ENCODE results near the gene GOLT1A. TPM values are rescaled to one million over a fixed set of nuclear protein-coding genes. Genes with fewer than 3 reads are reported as not detected.

Gene GOLT1A
- polyA plus RNA-seq, 4 donors, result 42.8 to 136 (median 112) TPM

GRCh38 chr1:204198348-204199340, 15.1 kb downstream of the GOLT1A start:
- 40 to 55% (median 50%) methylated on average over 18 of the region's 18 CpGs for WGBS, 3 donors
- Histone ChIP-seq H3K27ac (ENCODE audit: low read depth in 1 of 3, low read length in 2 of 3) (peak overlapping the region in 1 of 3 donors; percentile 51), H3K4me1 (ENCODE audit: control insufficient read depth in 3 of 3, insufficient read depth in 2 of 3, low read depth in 1 of 3, low read length in 2 of 3) (peaks cover 0 to 49% (median 0%) of the 10 kb centered on the region in 3 donors), H3K36me3 (ENCODE audit: control insufficient read depth in 3 of 3, insufficient read depth in 2 of 3, low read depth in 1 of 3, low read length in 3 of 3) (peaks cover 0 to 57% (median 0%) of the 10 kb centered on the region in 3 donors), H3K27me3 (ENCODE audit: control insufficient read depth in 3 of 3, insufficient read depth in 3 of 3, low read length in 3 of 3) (no peaks in the 10 kb centered on the region), H3K9me3 (ENCODE audit: control insufficient read depth in 2 of 2, insufficient read depth in 1 of 2, low read depth in 1 of 2, low read length in 1 of 2) (no peaks in the 10 kb centered on the region), H3K4me3 (ENCODE audit: low read depth in 1 of 3, low read length in 3 of 3) (no peak overlapping the region)
- no peak for FAIRE-seq
- peak; percentile 47 to 69 for DNase-seq

DNA sequence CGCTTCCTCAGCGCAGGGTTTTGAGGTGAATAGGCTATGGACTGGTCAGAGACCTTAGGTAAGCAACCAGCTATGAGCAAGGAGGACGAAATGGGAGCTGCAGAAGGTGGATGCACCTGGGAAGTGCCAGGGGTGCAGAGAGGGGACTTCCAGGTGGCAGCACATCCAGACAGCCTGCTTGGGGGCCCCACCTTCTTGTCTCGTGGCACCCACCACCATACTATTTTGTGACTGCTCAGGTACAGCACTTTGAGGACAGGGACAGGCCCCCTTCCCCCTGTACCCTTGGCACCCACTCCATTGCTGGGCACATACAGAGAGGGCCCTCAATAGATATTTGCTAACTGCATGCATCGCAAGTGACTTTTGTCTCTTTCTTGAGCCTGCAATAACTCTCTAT, 16.7 kb downstream of the GOLT1A start:
- Histone ChIP-seq H3K4me3 (ENCODE audit: low read depth in 1 of 3, low read length in 3 of 3) (no peak overlapping the region), H3K36me3 (ENCODE audit: control insufficient read depth in 3 of 3, insufficient read depth in 2 of 3, low read depth in 1 of 3, low read length in 3 of 3) (peaks cover 0 to 44% (median 0%) of the 10 kb centered on the region in 3 donors), H3K27me3 (ENCODE audit: control insufficient read depth in 3 of 3, insufficient read depth in 3 of 3, low read length in 3 of 3) (no peaks in the 10 kb centered on the region), H3K4me1 (ENCODE audit: control insufficient read depth in 3 of 3, insufficient read depth in 2 of 3, low read depth in 1 of 3, low read length in 2 of 3) (peaks cover 0 to 63% (median 0%) of the 10 kb centered on the region in 3 donors), H3K27ac (ENCODE audit: low read depth in 1 of 3, low read length in 2 of 3) (no peak overlapping the region), H3K9me3 (ENCODE audit: control insufficient read depth in 2 of 2, insufficient read depth in 1 of 2, low read depth in 1 of 2, low read length in 1 of 2) (no peaks in the 10 kb centered on the region)
- DNase-seq (no peak), FAIRE-seq (no peak)
- 79 to 85% (median 84%) methylated on average over 5 of the region's 5 CpGs for WGBS, 3 donors

DNA sequence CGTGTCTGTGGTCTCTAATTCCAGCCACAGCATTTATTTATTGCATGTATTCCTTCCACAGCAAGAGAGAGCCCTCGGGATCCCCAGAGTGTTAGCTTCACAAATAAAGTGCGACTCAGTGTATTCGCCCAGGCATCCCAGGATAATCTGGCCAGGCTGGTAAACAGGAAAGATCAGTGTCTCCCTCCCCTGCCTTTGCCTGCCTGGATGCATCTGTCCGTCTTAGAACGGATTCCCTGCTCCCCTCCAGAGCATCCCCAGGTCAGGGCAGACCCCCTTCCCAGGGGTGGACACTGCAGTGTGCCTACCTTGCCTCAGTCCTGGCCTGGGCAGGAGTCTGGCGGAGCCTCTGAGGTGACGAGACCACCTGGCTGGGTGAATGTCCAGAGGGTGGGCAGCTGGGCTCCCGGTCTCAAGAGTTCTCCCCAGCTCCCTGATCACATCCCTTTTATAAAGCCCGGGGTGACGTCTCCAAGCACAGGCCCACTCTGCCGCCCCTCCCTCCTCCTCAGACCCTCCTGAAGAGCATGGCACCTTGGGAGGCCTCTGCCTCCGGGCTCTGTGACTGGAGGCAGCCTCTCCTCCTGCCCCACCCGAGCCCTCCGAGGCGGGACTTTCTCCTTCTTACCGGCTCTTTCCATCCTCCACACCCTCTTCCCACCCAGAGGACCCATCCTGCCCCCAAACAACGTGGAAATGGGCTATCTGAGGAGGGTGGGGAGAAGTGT, 17.6 kb downstream of the GOLT1A start, which contains the start of gene KISS1:
Gene KISS1 (minus strand): TSS at position 424 of the 728 bp plus-strand sequence. CDS start 3,615 bp downstream, outside the sequence.
- H3K4me1 ChIP-seq (ENCODE audit: control insufficient read depth in 3 of 3, insufficient read depth in 2 of 3, low read depth in 1 of 3, low read length in 2 of 3), result peaks cover 0 to 72% (median 0%) of the 10 kb centered on the region in 3 donors
- H3K4me3 ChIP-seq (ENCODE audit: low read depth in 1 of 3, low read length in 3 of 3), result no peak within 1 kb of the TSS
- peaks cover 0 to 37% (median 0%) of the 10 kb centered on the region in 3 donors for H3K36me3 ChIP-seq (ENCODE audit: control insufficient read depth in 3 of 3, insufficient read depth in 2 of 3, low read depth in 1 of 3, low read length in 3 of 3)
- H3K27ac ChIP-seq (ENCODE audit: low read depth in 1 of 3, low read length in 2 of 3), result no peak within 1 kb of the TSS
- FAIRE-seq (no peak), DNase-seq (no peak)
- H3K9me3 ChIP-seq (ENCODE audit: control insufficient read depth in 2 of 2, insufficient read depth in 1 of 2, low read depth in 1 of 2, low read length in 1 of 2), result no peaks in the 10 kb centered on the region
- 53 to 60% (median 57%) methylated on average over 17 to 18 of the region's 18 CpGs for WGBS, 3 donors
- no peaks in the 10 kb centered on the region for H3K27me3 ChIP-seq (ENCODE audit: control insufficient read depth in 3 of 3, insufficient read depth in 3 of 3, low read length in 3 of 3)

- Histone ChIP-seq H3K27me3 (ENCODE audit: control insufficient read depth in 3 of 3, insufficient read depth in 3 of 3, low read length in 3 of 3) (no peaks in the 10 kb centered on the region), H3K36me3 (ENCODE audit: control insufficient read depth in 3 of 3, insufficient read depth in 2 of 3, low read depth in 1 of 3, low read length in 3 of 3) (peaks cover 0 to 31% (median 0%) of the 10 kb centered on the region in 3 donors), H3K4me1 (ENCODE audit: control insufficient read depth in 3 of 3, insufficient read depth in 2 of 3, low read depth in 1 of 3, low read length in 2 of 3) (peaks cover 0 to 74% (median 0%) of the 10 kb centered on the region in 3 donors), H3K9me3 (ENCODE audit: control insufficient read depth in 2 of 2, insufficient read depth in 1 of 2, low read depth in 1 of 2, low read length in 1 of 2) (no peaks in the 10 kb centered on the region), H3K27ac (ENCODE audit: low read depth in 1 of 3, low read length in 2 of 3) (peak overlapping the region in 1 of 3 donors; percentile 67), H3K4me3 (ENCODE audit: low read depth in 1 of 3, low read length in 3 of 3) (no peak overlapping the region)
- no peak for FAIRE-seq
- DNase-seq, result no peak
- WGBS, 3 donors, result 53 to 65% (median 58%) methylated on average over 7 of the region's 7 CpGs
These were observed 19.0 kb downstream of the GOLT1A start for GRCh38 chr1:204194771-204195170.

DNA sequence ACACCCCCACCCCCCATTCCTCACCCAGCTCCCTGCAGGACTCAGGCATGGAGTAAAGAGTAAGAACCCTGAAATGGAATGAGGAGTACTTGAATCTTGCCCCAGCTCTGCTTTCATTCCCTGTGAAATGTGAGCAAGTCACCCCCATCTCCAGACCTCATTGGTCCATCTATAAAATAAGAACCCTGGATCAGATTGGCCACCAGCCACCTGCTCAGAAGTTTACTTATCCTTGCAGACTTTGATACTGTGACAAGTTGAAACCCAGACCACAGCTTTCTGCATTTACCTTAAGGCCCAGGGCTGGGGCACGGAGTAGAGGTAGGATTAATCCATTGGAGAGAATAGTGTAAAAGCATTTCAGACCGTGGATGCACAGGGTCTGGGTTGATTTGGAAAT, 19.7 kb downstream of the GOLT1A start:
- Histone ChIP-seq H3K9me3 (ENCODE audit: control insufficient read depth in 2 of 2, insufficient read depth in 1 of 2, low read depth in 1 of 2, low read length in 1 of 2) (no peaks in the 10 kb centered on the region), H3K36me3 (ENCODE audit: control insufficient read depth in 3 of 3, insufficient read depth in 2 of 3, low read depth in 1 of 3, low read length in 3 of 3) (peaks cover 0 to 27% (median 0%) of the 10 kb centered on the region in 3 donors), H3K27me3 (ENCODE audit: control insufficient read depth in 3 of 3, insufficient read depth in 3 of 3, low read length in 3 of 3) (no peaks in the 10 kb centered on the region), H3K4me1 (ENCODE audit: control insufficient read depth in 3 of 3, insufficient read depth in 2 of 3, low read depth in 1 of 3, low read length in 2 of 3) (peaks cover 0 to 70% (median 0%) of the 10 kb centered on the region in 3 donors), H3K27ac (ENCODE audit: low read depth in 1 of 3, low read length in 2 of 3) (peak overlapping the region in 1 of 3 donors; percentile 67), H3K4me3 (ENCODE audit: low read depth in 1 of 3, low read length in 3 of 3) (no peak overlapping the region)
- FAIRE-seq, result no peak
- DNase-seq, result peak; percentile 75 to 80
- 16 to 68% (median 16%) methylated on average over 2 of the region's 2 CpGs for WGBS, 3 donors

GRCh38 chr1:204192589-204193352, 21.0 kb downstream of the GOLT1A start:
- DNase-seq, result no peak
- Histone ChIP-seq H3K9me3 (ENCODE audit: control insufficient read depth in 2 of 2, insufficient read depth in 1 of 2, low read depth in 1 of 2, low read length in 1 of 2) (no peaks in the 10 kb centered on the region), H3K27ac (ENCODE audit: low read depth in 1 of 3, low read length in 2 of 3) (no peak overlapping the region), H3K36me3 (ENCODE audit: control insufficient read depth in 3 of 3, insufficient read depth in 2 of 3, low read depth in 1 of 3, low read length in 3 of 3) (peaks cover 0 to 15% (median 0%) of the 10 kb centered on the region in 3 donors), H3K27me3 (ENCODE audit: control insufficient read depth in 3 of 3, insufficient read depth in 3 of 3, low read length in 3 of 3) (peaks cover 0 to 5% (median 0%) of the 10 kb centered on the region in 3 donors), H3K4me1 (ENCODE audit: control insufficient read depth in 3 of 3, insufficient read depth in 2 of 3, low read depth in 1 of 3, low read length in 2 of 3) (peaks cover 0 to 59% (median 0%) of the 10 kb centered on the region in 3 donors), H3K4me3 (ENCODE audit: low read depth in 1 of 3, low read length in 3 of 3) (no peak overlapping the region)
- FAIRE-seq, result no peak
- 83 to 90% (median 89%) methylated on average over 3 of the region's 3 CpGs for WGBS, 3 donors

DNA sequence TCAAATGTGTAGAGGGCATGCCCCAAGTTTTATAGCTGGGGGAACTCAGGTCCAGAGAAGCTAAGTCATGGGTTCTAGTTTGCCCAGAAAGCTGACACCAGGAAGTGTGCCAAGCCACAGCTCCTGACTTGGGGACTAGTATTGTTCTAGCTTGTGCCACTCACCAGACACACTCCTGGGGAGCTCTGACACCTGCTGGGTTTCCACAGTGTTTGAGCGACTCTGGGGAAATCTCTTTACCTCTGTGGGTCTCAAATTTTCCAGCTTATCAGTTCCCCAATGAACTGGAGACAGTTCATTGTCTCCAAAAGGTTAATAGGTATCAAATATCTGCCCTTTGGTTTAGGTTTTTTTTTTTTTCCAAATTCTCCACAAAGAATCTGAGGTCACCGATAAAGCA, 21.7 kb downstream of the GOLT1A start:
- Histone ChIP-seq H3K9me3 (ENCODE audit: control insufficient read depth in 2 of 2, insufficient read depth in 1 of 2, low read depth in 1 of 2, low read length in 1 of 2) (no peaks in the 10 kb centered on the region), H3K4me1 (ENCODE audit: control insufficient read depth in 3 of 3, insufficient read depth in 2 of 3, low read depth in 1 of 3, low read length in 2 of 3) (peaks cover 0 to 62% (median 0%) of the 10 kb centered on the region in 3 donors), H3K4me3 (ENCODE audit: low read depth in 1 of 3, low read length in 3 of 3) (no peak overlapping the region), H3K36me3 (ENCODE audit: control insufficient read depth in 3 of 3, insufficient read depth in 2 of 3, low read depth in 1 of 3, low read length in 3 of 3) (peaks cover 0 to 8% (median 0%) of the 10 kb centered on the region in 3 donors), H3K27ac (ENCODE audit: low read depth in 1 of 3, low read length in 2 of 3) (no peak overlapping the region), H3K27me3 (ENCODE audit: control insufficient read depth in 3 of 3, insufficient read depth in 3 of 3, low read length in 3 of 3) (peaks cover 0 to 5% (median 0%) of the 10 kb centered on the region in 3 donors)
- no peak for DNase-seq
- WGBS, 3 donors, result 90 to 94% (median 90%) methylated on average over 2 of the region's 2 CpGs
- no peak for FAIRE-seq
